OCI-M2 (cell line): ENCODE results near the gene IFTAP.

Experiments used
- DNase-seq: peaks from one replicate; lab custom pipeline; 2025; ENCODE audit not compliant: unreplicated experiment; lab: John Stamatoyannopoulos, UW

The IFTAP gene

GRCh38 chr11:36703055-36703404 lies 108.7 kb downstream of the IFTAP start:
- no peak for DNase-seq
